Measurements from ENCODE around the gene KCNJ4.

GRCh38 chr22:38431266-38432010 is 23.6 kb downstream of the KCNJ4 start:
- TF ChIP-seq POLR2A (IDR thresholded peaks at IDR 0.05): no peak
- TF ChIP-seq CTCF (IDR thresholded peaks at IDR 0.05): no peak

Data from thyroid gland (tissue), 4 donors.